KOPT-K1 (cell line): ENCODE results near the gene EXOSC3.
"Not testable (repeated sequence)": the region's sequence is repeated elsewhere in the genome, so short reads cannot be mapped to it uniquely, and the experiment has no call there.

ENCODE experiments used
- H3K27ac ChIP-seq: fragments of 200-600 bp; sonication (generic); 2 replicates; pipeline ENCODE4 v1.5.1; 2016; ENCODE audit warnings: antibody characterized with exemption, mild to moderate bottlenecking, low read depth, low read length; ENCODE audit not compliant: poor library complexity, severe bottlenecking
- H3K36me3 ChIP-seq: fragments of 200-600 bp; sonication (generic); 2 replicates; pipeline ENCODE4 v1.5.1; 2017; ENCODE audit warnings: antibody characterized with exemption, mild to moderate bottlenecking, low read length, moderate library complexity; ENCODE audit not compliant: insufficient read depth
- H3K9me3 ChIP-seq: fragments of 200-600 bp; sonication (generic); 2 replicates; pipeline ENCODE4 v1.5.1; 2017; ENCODE audit warnings: antibody characterized with exemption, low read length, mild to moderate bottlenecking; ENCODE audit not compliant: insufficient read depth, poor library complexity, severe bottlenecking

Gene EXOSC3

GRCh38 chr9:37784616-37785483 lies at the start of gene EXOSC3:
Gene EXOSC3, minus strand, starts transcription at chr9:37785064. Its CDS starts 20 bp downstream, at chr9:37785044.
- Histone ChIP-seq H3K9me3 (no peaks in the 10 kb centered on the region), H3K27ac (peak within 1 kb of the TSS; percentile 75)

GRCh38 chr9:37827483-37828165 lies 42.8 kb upstream of the EXOSC3 start:
- no peaks in the 10 kb centered on the region for H3K9me3 ChIP-seq
- no peak overlapping the region for H3K27ac ChIP-seq
- H3K36me3 ChIP-seq, result peaks cover 74% of the 10 kb centered on the region

More at GRCh38 chr9:37784616-37785483, at the start of gene EXOSC3:
- H3K36me3 ChIP-seq, result peaks cover 37% of the 10 kb centered on the region

GRCh38 chr9:37825174-37825573 lies 40.3 kb upstream of the EXOSC3 start:
- H3K27ac ChIP-seq, H3K9me3 ChIP-seq: not testable (repeated sequence)
- H3K36me3 ChIP-seq, result peaks cover 84% of the 10 kb centered on the region

GRCh38 chr9:37820142-37820541 lies 35.3 kb upstream of the EXOSC3 start:
- Histone ChIP-seq H3K9me3 (no peaks in the 10 kb centered on the region), H3K36me3 (peaks cover 47% of the 10 kb centered on the region), H3K27ac (no peak overlapping the region)

- Histone ChIP-seq H3K9me3 (no peaks in the 10 kb centered on the region), H3K36me3 (peaks cover 36% of the 10 kb centered on the region), H3K27ac (no peak overlapping the region)
Observed at GRCh38 chr9:37818849-37819248, 34.0 kb upstream of the EXOSC3 start.

GRCh38 chr9:37812773-37813379 lies 28.0 kb upstream of the EXOSC3 start:
- H3K9me3 ChIP-seq, result no peaks in the 10 kb centered on the region
- H3K36me3 ChIP-seq, result peaks cover 13% of the 10 kb centered on the region
- no peak overlapping the region for H3K27ac ChIP-seq

GRCh38 chr9:37811906-37812476 lies 27.1 kb upstream of the EXOSC3 start:
- peaks cover 18% of the 10 kb centered on the region for H3K36me3 ChIP-seq
- H3K27ac ChIP-seq, result no peak overlapping the region
- H3K9me3 ChIP-seq, result no peaks in the 10 kb centered on the region

- H3K27ac ChIP-seq, H3K9me3 ChIP-seq: not testable (repeated sequence)
- H3K36me3 ChIP-seq, result peaks cover 24% of the 10 kb centered on the region
Observed at GRCh38 chr9:37809676-37810075, 24.8 kb upstream of the EXOSC3 start.

- no peaks in the 10 kb centered on the region for H3K9me3 ChIP-seq
- H3K36me3 ChIP-seq, result peaks cover 28% of the 10 kb centered on the region
- H3K27ac ChIP-seq, result no peak overlapping the region
Observed at GRCh38 chr9:37806271-37806670, 21.4 kb upstream of the EXOSC3 start.

- Histone ChIP-seq H3K36me3 (peaks cover 13% of the 10 kb centered on the region), H3K9me3 (no peaks in the 10 kb centered on the region), H3K27ac (peak overlapping the region; percentile 74)
Observed at GRCh38 chr9:37801959-37802711, 17.3 kb upstream of the EXOSC3 start.

GRCh38 chr9:37801287-37801850 lies 16.5 kb upstream of the EXOSC3 start:
- no peaks in the 10 kb centered on the region for H3K9me3 ChIP-seq
- peaks cover 11% of the 10 kb centered on the region for H3K36me3 ChIP-seq
- peak overlapping the region; percentile 74 for H3K27ac ChIP-seq

GRCh38 chr9:37800631-37801286 lies 15.9 kb upstream of the EXOSC3 start, which contains the start of gene DCAF10:
Gene DCAF10, plus strand, starts transcription at chr9:37800797. Its CDS starts 70 bp downstream, at chr9:37800867.
- Histone ChIP-seq H3K36me3 (peaks cover 8% of the 10 kb centered on the region; the same call in 1 of the 2 replicates), H3K27ac (peak within 1 kb of the TSS; percentile 74), H3K9me3 (no peaks in the 10 kb centered on the region)

- Histone ChIP-seq H3K36me3 (no peaks in the 10 kb centered on the region), H3K27ac (no peak overlapping the region), H3K9me3 (no peaks in the 10 kb centered on the region)
Observed at GRCh38 chr9:37798677-37799076, 13.8 kb upstream of the EXOSC3 start.

GRCh38 chr9:37796232-37796631 lies 11.4 kb upstream of the EXOSC3 start:
- no peak overlapping the region for H3K27ac ChIP-seq
- H3K36me3 ChIP-seq, result no peaks in the 10 kb centered on the region

More at GRCh38 chr9:37796232-37796631, 11.4 kb upstream of the EXOSC3 start:
- H3K9me3 ChIP-seq, result no peaks in the 10 kb centered on the region
